Measurements from ENCODE around the gene ST8SIA2. TPM values are rescaled to one million over a fixed set of nuclear protein-coding genes. Genes with fewer than 3 reads are reported as not detected.

Gene ST8SIA2
- polyA plus RNA-seq, 1 of the 3 experiments (the other 2 are of a cell fraction), result 0.05 TPM

- H3K27ac ChIP-seq (ENCODE audit: low read depth in 2 of 2, low read length in 1 of 2), result no peak overlapping the region
- no peaks in the 10 kb centered on the region; a peak in 1 of 4 replicates for H3K4me1 ChIP-seq (ENCODE audit: control insufficient read depth in 1 of 2, insufficient read depth in 2 of 2, low read depth in 1 of 2, low read length in 1 of 2)
- H4K20me1 ChIP-seq (ENCODE audit: insufficient read depth), result no peaks in the 10 kb centered on the region
- no peaks in the 10 kb centered on the region for H3K9me3 ChIP-seq
- CTCF ChIA-PET, result interaction anchor here (1.4 to 2.1 kb wide), 4 partner anchors 12 to 320 kb away, joined by 3 to 15 read pairs (median 5); no protein-coding TSS in a partner anchor
- WGBS (ENCODE audit: low lambda C conversion rate), result 39% methylated on average over 22 of the region's 22 CpGs
- H3K9me2 ChIP-seq, result no peaks in the 10 kb centered on the region
- no peak for DNase-seq
- H3K9ac ChIP-seq, result no peak overlapping the region
- no peaks in the 10 kb centered on the region for H3K36me3 ChIP-seq (replicated peaks in 1 of 2; ENCODE audit: control insufficient read depth in 1 of 2, insufficient read depth in 2 of 2, low read length in 1 of 2)
- no peak overlapping the region for H3K4me2 ChIP-seq
- TF ChIP-seq SIN3A (IDR thresholded peaks at IDR 0.05; ENCODE audit: borderline replicate concordance, low read depth, low read length) (no peak), RCOR1 (IDR thresholded peaks at IDR 0.05; ENCODE audit: low read length) (no peak), RAD21 (IDR thresholded peaks at IDR 0.05; ENCODE audit: low read length) (no peak), RFX5 (IDR thresholded peaks at IDR 0.05; ENCODE audit: low read length) (no peak), NRF1 (IDR thresholded peaks at IDR 0.05; ENCODE audit: low read depth, low read length) (no peak)
- TF ChIP-seq, protein P1, sequence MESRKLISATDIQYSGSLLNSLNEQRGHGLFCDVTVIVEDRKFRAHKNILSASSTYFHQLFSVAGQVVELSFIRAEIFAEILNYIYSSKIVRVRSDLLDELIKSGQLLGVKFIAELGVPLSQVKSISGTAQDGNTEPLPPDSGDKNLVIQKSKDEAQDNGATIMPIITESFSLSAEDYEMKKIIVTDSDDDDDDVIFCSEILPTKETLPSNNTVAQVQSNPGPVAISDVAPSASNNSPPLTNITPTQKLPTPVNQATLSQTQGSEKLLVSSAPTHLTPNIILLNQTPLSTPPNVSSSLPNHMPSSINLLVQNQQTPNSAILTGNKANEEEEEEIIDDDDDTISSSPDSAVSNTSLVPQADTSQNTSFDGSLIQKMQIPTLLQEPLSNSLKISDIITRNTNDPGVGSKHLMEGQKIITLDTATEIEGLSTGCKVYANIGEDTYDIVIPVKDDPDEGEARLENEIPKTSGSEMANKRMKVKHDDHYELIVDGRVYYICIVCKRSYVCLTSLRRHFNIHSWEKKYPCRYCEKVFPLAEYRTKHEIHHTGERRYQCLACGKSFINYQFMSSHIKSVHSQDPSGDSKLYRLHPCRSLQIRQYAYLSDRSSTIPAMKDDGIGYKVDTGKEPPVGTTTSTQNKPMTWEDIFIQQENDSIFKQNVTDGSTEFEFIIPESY (IDR thresholded peaks at IDR 0.05; ENCODE audit: borderline replicate concordance, low read depth), result no peak
- no peaks in the 10 kb centered on the region for H3K27me3 ChIP-seq (ENCODE audit: insufficient read depth)
- no peaks in the 10 kb centered on the region for H3F3A ChIP-seq (replicated peaks; ENCODE audit: insufficient read depth)
- H3K79me2 ChIP-seq (ENCODE audit: insufficient read depth), result no peaks in the 10 kb centered on the region
- peak overlapping the region in 1 of 2 experiments; percentile 43; a peak in 1 of 4 replicates for H3K4me3 ChIP-seq (ENCODE audit: low read depth in 2 of 2, low read length in 1 of 2)
- H2AFZ ChIP-seq (ENCODE audit: low read depth), result no peak overlapping the region
- POLR2A ChIA-PET, result interaction anchor here (1.5 kb wide), 1 partner anchor 14 kb away, joined by 3 read pairs; no protein-coding TSS in a partner anchor
Measured at GRCh38 chr15:92395098-92395635, 1.5 kb downstream of the ST8SIA2 start.

DNA sequence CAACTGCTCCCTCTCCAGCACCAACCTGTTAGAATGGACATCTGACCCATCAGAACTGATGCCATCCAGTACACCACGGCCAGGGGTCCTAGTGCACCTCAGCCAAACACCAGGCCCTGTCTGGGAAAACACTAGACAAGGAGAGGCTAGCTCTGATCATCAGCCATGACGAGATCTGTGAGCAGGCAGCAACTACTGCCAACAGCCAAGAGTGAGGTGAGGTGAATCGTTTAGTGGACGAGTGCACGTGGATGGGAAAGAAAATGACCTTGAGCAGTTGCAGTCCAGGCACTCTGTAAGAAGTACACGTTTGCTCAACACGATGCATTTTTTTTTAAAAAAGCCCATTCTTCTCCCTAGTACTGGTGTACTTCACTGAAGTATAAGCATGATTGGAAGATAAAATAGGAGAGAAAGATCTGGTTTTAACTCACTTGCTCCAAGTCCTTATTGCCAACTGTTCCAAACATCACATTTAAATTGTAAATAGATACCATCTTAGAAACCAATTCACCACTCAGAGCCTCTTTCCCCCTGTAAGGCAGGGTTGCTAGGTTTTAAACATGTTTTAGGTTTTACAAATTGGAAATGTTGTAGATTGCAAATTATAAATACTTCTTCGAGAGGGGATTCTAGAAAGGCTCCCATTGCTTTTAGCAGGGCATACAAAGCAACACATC lies 5.7 kb downstream of the ST8SIA2 start:
- Histone ChIP-seq H3K9me2 (no peaks in the 10 kb centered on the region), H3K36me3 (replicated peaks in 1 of 2; ENCODE audit: control insufficient read depth in 1 of 2, insufficient read depth in 2 of 2, low read length in 1 of 2) (no peaks in the 10 kb centered on the region), H3K4me2 (no peak overlapping the region), H3K9ac (no peak overlapping the region), H3F3A (replicated peaks; ENCODE audit: insufficient read depth) (no peaks in the 10 kb centered on the region), H3K79me2 (ENCODE audit: insufficient read depth) (no peaks in the 10 kb centered on the region), H3K27ac (ENCODE audit: low read depth in 2 of 2, low read length in 1 of 2) (no peak overlapping the region), H2AFZ (ENCODE audit: low read depth) (no peak overlapping the region), H4K20me1 (ENCODE audit: insufficient read depth) (no peaks in the 10 kb centered on the region), H3K27me3 (ENCODE audit: insufficient read depth) (no peaks in the 10 kb centered on the region), H3K4me1 (ENCODE audit: control insufficient read depth in 1 of 2, insufficient read depth in 2 of 2, low read depth in 1 of 2, low read length in 1 of 2) (no peaks in the 10 kb centered on the region; a peak in 1 of 4 replicates), H3K4me3 (ENCODE audit: low read depth in 2 of 2, low read length in 1 of 2) (no peak overlapping the region), H3K9me3 (no peaks in the 10 kb centered on the region)
- no peak for DNase-seq
- CTCF ChIA-PET, result no interaction called here
- 30% methylated on average over 7 of the region's 8 CpGs for WGBS (ENCODE audit: low lambda C conversion rate)
- POLR2A ChIA-PET, result no interaction called here
- TF ChIP-seq GABPA (IDR thresholded peaks at IDR 0.05; ENCODE audit: low read depth) (no peak), IRF3 (IDR thresholded peaks at IDR 0.05; ENCODE audit: low read depth, low read length) (no peak), CTCF (IDR thresholded peaks at IDR 0.05) (no peak), CHD2 (IDR thresholded peaks at IDR 0.05; ENCODE audit: low read length, partially characterized antibody) (no peak), RCOR1 (IDR thresholded peaks at IDR 0.05; ENCODE audit: low read length) (no peak), JUND (IDR thresholded peaks at IDR 0.05) (no peak), FOSL2 (IDR thresholded peaks at IDR 0.05; ENCODE audit: borderline replicate concordance, low read depth) (no peak), TCF12 (IDR thresholded peaks at IDR 0.05) (no peak), YY1 (IDR thresholded peaks at IDR 0.05; ENCODE audit: low read depth) (no peak), NRF1 (IDR thresholded peaks at IDR 0.05; ENCODE audit: low read depth, low read length) (no peak), USF2 (IDR thresholded peaks at IDR 0.05; ENCODE audit: borderline replicate concordance, low read depth, low read length) (no peak), EP300 (IDR thresholded peaks at IDR 0.05; ENCODE audit: borderline replicate concordance in 1 of 2, low read depth in 1 of 2, low read length in 1 of 2) (no peak)
